ENCODE data around the gene HDAC4.
"Not testable (repeated sequence)": the region's sequence is repeated elsewhere in the genome, so short reads cannot be mapped to it uniquely, and the experiment has no call there.

Gene HDAC4

GRCh38 chr2:239069362-239070333 lies 331.2 kb downstream of the HDAC4 start:
- DNase-seq = not testable (repeated sequence)

DNA sequence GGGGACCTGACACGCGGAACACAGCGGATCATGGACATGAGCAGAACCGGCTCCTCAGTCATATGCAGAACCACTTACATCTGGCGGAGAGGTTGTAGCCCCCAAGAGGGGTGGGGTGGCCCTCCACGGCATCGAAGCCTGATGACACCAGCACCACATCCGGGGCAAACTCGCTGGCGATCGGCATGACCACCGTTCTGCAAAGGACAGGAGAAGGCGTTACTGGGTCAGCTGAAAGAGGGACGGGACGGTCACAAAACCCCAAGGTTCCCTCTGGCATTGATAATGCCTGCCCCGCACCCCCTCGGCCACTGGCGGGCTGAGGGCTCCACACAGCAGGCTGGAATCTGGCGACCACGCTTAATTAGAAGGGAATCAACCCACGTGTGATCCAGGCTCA lies 332.4 kb downstream of the HDAC4 start:
- DNase-seq = no peak

GRCh38 chr2:239067196-239067865 lies 333.5 kb downstream of the HDAC4 start:
- no peak for DNase-seq

DNA sequence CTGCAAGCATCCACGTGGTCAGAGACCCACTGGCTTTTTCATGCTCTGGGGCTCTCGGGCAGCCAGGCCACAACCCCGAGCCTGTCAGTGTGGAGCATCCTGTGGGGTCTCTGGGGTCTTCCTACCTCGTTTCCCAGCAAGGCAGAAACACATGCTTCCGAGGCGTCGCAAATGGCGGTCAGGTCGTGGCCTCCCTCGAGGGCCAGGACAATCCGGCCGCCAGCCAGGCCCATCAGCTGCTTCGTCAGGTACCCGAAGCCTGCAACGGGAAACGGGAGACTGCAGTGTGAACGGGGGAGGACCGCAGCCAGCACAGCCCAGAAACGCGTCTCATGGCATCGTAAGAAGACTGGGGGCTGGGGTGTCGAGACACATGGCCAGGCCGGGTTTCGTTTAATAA lies 334.2 kb downstream of the HDAC4 start:
- no peak for DNase-seq

- DNase-seq = no peak
Observed at GRCh38 chr2:239065962-239066361, 334.9 kb downstream of the HDAC4 start.

GRCh38 chr2:239065537-239065936 lies 335.3 kb downstream of the HDAC4 start:
- no peak for DNase-seq

DNA sequence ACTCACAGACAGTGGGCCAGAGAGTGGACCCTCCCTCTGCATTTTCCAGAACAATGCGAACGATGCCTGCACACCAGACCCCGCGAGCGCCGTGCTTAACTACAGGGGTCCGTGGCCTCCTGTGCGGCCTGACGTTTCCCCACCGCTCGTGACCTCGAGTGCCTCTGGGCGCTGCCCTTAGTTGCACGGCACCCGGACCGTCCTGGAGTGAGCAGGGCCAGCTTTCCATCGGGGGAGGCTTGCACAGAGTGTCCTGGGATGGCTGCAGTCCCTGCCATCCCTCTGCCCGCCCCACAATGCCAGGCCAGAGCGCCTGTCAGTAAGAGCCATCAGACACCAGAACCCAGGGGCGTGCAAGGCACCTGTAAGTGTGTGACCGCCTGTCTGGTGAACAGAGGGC lies 335.9 kb downstream of the HDAC4 start:
- DNase-seq = no peak

DNA sequence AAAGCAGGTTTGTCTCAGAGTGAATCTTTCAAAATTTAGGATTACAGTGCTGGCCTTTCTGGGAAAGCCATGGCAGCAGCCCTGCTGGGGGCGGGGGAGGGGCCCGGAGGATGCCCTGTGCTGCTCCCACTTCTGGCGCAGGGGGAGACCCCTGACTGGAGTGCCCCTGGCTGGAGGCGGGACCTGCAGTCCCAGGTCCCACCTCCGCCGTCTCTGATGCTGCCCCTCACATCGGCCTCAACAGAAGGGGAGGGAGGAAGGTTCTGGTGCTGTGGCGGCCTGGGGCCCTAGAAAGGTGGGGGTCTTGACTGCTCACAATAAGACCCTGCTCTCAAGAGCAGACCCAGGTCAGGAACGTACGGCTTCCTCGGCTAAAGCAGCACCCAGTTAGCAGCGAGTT lies 336.6 kb downstream of the HDAC4 start:
- DNase-seq = no peak

- DNase-seq = no peak
Observed at GRCh38 chr2:239062743-239063142, 338.1 kb downstream of the HDAC4 start.

- DNase-seq = no peak
Observed at GRCh38 chr2:239061824-239062570, 338.8 kb downstream of the HDAC4 start.

DNA sequence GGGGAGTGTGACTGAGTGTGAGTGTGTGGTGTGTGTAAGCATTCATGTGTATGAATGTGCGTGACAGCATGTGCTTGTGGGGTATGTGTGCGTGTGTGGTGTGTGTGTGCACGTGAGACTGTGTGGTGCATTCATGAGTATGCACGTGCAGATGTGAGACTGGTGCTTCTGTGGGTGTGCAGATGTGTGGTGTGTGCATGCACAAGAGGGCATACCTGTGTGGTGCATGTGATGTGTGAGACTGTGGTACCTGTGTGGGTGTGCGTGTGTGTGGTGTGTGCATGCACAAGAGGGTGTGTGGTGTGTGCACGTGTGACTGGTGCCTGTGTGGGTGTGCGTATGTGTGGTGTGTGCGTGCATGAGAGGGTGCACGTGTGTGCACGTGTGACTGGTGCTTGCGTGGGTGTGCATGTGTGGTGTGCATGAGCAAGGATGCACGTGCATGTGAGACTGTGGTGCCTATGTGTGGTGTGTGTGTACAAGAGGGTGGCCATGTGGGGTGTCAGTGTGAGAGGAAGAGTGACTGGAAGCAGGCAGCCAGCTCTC lies 339.6 kb downstream of the HDAC4 start:
- no peak for DNase-seq

GRCh38 chr2:239060676-239061075 lies 340.1 kb downstream of the HDAC4 start:
- DNase-seq = no peak

- no peak for DNase-seq
Observed at GRCh38 chr2:239059854-239060253, 341.0 kb downstream of the HDAC4 start.

DNA sequence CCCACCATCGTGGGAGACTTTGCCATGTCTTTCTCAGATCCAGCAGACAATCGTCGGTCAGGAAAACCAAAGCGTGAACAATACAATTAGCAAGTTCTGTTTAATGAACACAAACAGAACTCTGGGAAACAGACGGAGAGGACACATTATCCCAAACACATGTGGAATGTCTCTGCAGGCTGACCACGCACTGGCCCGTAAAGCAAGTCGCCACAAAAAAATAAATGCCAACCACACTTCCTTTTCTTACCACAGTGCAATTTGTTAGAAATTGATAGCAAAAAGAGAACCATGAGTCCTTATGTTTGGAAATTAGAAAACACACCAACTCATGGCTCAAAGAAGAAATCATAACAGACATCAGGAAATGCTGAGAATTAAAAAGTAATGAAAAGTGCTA lies 342.1 kb downstream of the HDAC4 start:
- no peak for DNase-seq

DNA sequence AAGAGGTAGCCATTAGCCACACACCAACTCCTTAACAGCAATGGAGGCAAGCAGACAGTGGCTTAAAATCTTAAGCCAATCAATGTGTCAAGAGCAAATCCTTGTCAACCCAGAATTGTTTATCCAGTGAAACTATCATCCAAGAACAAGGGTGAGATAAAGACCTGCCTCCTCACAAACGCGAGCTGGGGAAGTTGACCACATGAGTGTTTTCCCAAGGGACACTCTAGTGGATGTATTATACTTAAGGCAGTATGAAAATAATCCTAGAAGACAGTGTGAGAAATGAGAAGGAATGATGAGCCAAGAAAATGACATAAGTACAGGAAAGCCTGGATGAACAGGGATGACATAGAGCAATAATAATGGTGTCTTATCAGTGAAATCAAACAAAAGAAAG lies 343.3 kb downstream of the HDAC4 start:
- DNase-seq = no peak

DNA sequence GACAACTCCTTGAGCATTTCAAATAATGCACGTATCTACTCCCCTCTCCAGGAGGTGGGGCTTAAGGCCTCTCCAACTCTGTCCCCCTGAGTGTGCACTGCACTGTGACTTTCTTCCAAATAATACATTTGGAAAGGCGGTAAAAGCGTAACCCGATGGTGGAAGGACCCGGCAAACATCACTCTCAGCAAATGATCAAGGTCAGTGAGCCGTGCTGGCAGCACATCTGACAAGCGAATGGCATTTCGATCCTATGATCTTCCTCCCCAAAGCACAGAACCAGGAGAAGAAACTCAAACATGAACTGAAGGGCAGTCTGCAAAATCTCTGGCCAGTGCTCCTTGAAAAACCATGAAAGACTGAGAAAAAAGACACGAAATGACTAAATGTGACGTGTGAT lies 344.2 kb downstream of the HDAC4 start:
- DNase-seq = no peak

DNA sequence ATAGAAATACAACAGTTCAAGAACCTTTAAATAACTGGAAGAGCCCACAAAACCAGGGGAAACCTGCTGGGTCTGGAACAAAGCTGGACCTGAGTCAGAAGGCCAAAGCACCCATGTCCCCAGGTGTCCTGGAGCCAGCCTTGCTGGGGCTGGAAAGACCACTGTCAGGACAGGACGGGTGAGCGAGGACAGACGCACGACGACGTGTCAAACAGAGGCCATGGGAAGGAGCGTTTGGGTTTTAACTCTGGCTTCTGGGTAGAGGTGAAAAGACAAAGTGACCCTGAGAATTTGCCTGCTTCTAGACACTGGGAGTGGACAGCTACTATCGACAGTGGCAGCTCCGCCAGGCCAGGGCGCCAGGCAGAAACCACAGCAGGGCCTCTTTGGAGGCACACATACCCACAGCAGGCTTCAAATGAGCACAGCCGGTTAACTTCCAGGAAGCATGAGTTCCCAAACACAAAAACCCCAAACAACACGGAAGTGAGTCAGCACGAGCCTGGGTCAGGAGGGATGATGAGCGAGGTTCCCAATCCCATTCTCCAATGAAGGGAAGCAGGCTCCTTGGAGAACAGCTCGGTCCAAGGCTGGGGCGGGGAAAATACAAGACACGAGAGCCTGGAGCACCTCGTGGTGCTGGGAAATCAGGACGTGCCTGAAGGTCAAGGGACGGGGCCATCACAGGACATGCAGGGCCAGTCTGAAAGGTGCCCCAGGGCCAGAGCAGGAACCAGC lies 344.9 kb downstream of the HDAC4 start:
- no peak for DNase-seq

- no peak for DNase-seq
Observed at GRCh38 chr2:239054921-239055320, 345.9 kb downstream of the HDAC4 start.

DNA sequence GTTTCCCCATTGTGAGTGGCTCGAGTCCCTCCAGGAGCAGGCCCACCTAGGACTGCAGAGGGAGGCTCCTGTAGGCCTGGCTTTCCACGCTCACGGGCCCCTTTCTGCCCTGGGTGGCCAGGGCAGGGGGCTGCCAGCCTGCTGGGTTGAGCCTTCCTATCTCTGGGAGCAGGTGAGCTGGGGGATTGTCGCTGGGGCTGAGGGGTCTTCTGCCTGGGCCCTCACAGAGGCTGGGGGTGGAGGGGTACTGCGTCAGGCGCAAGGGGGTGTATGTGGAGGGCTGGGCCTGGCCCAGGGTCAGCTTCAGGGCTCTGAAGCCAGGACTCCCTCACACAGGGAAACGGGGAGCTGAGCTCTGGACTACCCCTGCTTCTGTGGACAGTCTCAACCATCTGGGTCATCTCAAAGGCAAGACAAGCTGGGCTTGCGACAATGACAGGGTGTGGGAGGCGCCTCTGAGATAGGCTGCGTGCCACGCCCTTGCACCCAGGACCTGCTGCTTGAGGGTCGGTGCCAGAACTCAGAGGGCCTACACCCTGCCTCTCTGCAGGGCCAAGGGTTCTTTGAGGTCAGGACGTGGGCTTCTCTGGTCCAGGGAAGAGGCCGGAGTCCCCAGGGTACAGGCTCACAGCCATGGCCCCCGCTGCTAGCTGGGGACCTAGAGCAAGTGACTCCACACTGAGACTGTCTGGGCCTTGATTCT lies 346.9 kb downstream of the HDAC4 start:
- DNase-seq = no peak

DNA sequence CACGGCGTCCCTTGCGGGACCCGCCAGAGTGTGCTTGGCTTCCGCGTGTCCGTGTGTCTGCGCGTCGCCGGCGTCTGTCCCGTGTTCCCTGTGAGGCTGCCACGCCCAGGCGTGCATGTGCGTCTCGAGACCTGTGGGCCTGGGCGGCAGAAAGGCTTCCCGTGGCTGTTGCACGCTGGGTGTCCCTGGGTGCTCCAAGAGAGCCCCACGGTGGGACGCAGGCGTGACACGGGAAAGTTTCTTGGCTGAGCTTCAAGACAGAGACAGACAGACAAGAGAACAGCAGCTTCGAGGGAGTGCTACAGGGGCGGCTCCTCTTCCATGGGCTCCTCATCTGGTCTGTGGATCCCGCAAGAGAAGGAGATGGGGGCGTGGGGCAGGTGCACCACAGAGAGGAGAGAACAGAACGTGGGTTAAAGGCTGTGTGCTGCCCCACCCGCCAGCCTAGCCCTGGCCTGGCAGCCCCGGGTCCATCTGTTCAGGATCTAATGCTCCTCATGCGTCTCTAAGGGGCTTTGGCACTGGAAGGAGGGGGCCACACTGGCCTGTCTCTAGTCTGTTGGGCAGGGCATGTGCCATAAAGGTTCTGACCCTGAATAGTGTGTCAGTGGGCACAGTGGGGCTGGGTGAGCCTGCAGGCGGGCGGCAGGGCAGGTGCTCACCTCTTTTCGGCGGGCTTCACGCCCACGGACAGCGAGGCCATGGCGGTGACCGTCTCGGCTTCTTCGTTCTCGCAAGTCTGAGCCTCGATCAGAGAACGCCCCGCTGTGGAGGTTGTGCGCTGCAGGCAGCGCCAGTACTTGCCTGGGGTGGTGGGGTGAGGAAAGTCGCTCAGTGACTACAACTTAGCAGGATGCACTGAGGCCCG lies 347.8 kb downstream of the HDAC4 start:
- no peak for DNase-seq

All from amniotic stem cell (primary cell).